ENCODE results near the gene EFCAB11. TPM values are rescaled to one million over a fixed set of nuclear protein-coding genes. Genes with fewer than 3 reads are reported as not detected.

Gene EFCAB11
- total and polyA plus RNA-seq, 2 of the 4 experiments (the other 2 are of a cell fraction) = 2.2 to 5.3 TPM

- no peak overlapping the region; the same call in 1 of the 2 replicates for H4K91ac ChIP-seq (ENCODE audit: insufficient read depth, low read depth, low read length)
- no peak overlapping the region for H3K4me3 ChIP-seq (ENCODE audit: insufficient read depth, low read depth, low read length)
- no peak for TF ChIP-seq NFE2L2 (IDR thresholded peaks at IDR 0.05; ENCODE audit: low read depth, low read length)
- TF ChIP-seq BHLHE40 (IDR thresholded peaks at IDR 0.05; ENCODE audit: low read depth, low read length) = peak; percentile 74
- TF ChIP-seq RCOR1 (IDR thresholded peaks at IDR 0.05; ENCODE audit: insufficient replicate concordance, low read length) = no peak
- TF ChIP-seq FOS (IDR thresholded peaks at IDR 0.05; ENCODE audit: low read depth, low read length) = no peak
- no peak for TF ChIP-seq RAD21 (IDR thresholded peaks at IDR 0.05; ENCODE audit: low read length)
- H2BK120ac ChIP-seq (ENCODE audit: low read depth, low read length) = peak overlapping the region; percentile 23
- no peak overlapping the region for H3K27ac ChIP-seq (ENCODE audit: insufficient read depth, low read length)
- peak overlapping the region; percentile 81 for H2AK5ac ChIP-seq (ENCODE audit: low read depth, low read length)
- H3K4ac ChIP-seq (ENCODE audit: low read depth, low read length) = peak overlapping the region; percentile 65
- in situ Hi-C loops (cut with MboI; ENCODE audit: low sequenced_read_pairs) = no loop called here
- H3K4me2 ChIP-seq (ENCODE audit: low read depth, low read length) = no peak overlapping the region
- POLR2A ChIA-PET (ENCODE audit: unreplicated experiment) = no interaction called here
- peak overlapping the region in 1 of 2 experiments; percentile 68; a peak in 1 of 4 replicates for H4K8ac ChIP-seq (ENCODE audit: low read depth in 2 of 2, low read length in 2 of 2)
- 0 out of 2 replicates have a peak overlapping the region, but pooled peaks have one; percentile 43 for H2BK20ac ChIP-seq (ENCODE audit: low read depth, low read length)
- peak; percentile 49 for DNase-seq
- 0 out of 2 replicates have a peak overlapping the region, but pooled peaks have one; percentile 2 for H3K23ac ChIP-seq (ENCODE audit: low read depth, low read length)
- H3K27me3 ChIP-seq (ENCODE audit: control insufficient read depth, insufficient read depth, low read length) = no peaks in the 10 kb centered on the region
- H2AFZ ChIP-seq (replicated peaks; ENCODE audit: low read length, poor library complexity) = peak overlapping the region; percentile 79
- H3K9me3 ChIP-seq (ENCODE audit: control insufficient read depth, insufficient read depth, low read length) = no peaks in the 10 kb centered on the region
- peak overlapping the region; percentile 3 for H2BK5ac ChIP-seq (ENCODE audit: low read depth, low read length, poor library complexity, severe bottlenecking)
- H3K9me1 ChIP-seq (ENCODE audit: insufficient read depth, low read length) = peaks cover 9% of the 10 kb centered on the region
- intact Hi-C loops (cut with micrococcal nuclease) = no loop called here
- peak overlapping the region; percentile 25; the same call in 1 of the 2 replicates for H3K18ac ChIP-seq (ENCODE audit: low read depth, low read length)
- WGBS, 2 experiments (ENCODE audit: extremely low coverage in 2 of 2, insufficient read length in 1 of 2) = no CpG with 5 or more reads among the region's 3 CpGs
- peaks cover 10% of the 10 kb centered on the region for H3K4me1 ChIP-seq (ENCODE audit: control insufficient read depth, insufficient read depth, low read length)
- peak overlapping the region; percentile 20; the same call in 1 of the 2 replicates for H4K5ac ChIP-seq (ENCODE audit: low read depth, low read length)
- ATAC-seq (ENCODE audit: low read depth) = no peak
- peak overlapping the region; percentile 33 for H2AK9ac ChIP-seq (replicated peaks; ENCODE audit: low read depth, low read length, poor library complexity)
- no peak overlapping the region for H3K56ac ChIP-seq (ENCODE audit: extremely low read depth, insufficient read depth, low read length)
- dilution Hi-C loops (cut with HindIII; ENCODE audit: low sequenced_read_pairs, unreplicated experiment) = no loop called here
- peaks cover 0 to 5% of the 10 kb centered on the region in 2 experiments; a peak in 1 of 4 replicates for H3K79me1 ChIP-seq (ENCODE audit: low read depth in 1 of 2, low read length in 2 of 2)
- CTCF ChIA-PET = no interaction called here
- H4K20me1 ChIP-seq (ENCODE audit: insufficient read depth, low read length) = no peaks in the 10 kb centered on the region
- H3K9ac ChIP-seq (ENCODE audit: low read depth, low read length) = no peak overlapping the region
- H3K36me3 ChIP-seq (ENCODE audit: control insufficient read depth, insufficient read depth, low read length) = no peaks in the 10 kb centered on the region
- no TSS peak for BruUV-seq (replicated peaks)
- peak overlapping the region; percentile 75; the same call in 1 of the 2 replicates for H3K14ac ChIP-seq (replicated peaks; ENCODE audit: low read depth, low read length)
- peak overlapping the region; percentile 35; the same call in 1 of the 3 replicates for H2BK15ac ChIP-seq (ENCODE audit: low read depth, low read length)
Measured at GRCh38 chr14:89801136-89801535, 153.4 kb downstream of the EFCAB11 start.
